Endothelial cell (in vitro differentiated cells): Measurements from ENCODE around the gene FBXO15. TPM values are rescaled to one million over a fixed set of nuclear protein-coding genes. Genes with fewer than 3 reads are reported as not detected.

Experiments used
- DNase-seq: peaks from one replicate; pipeline ENCODE4 v3.0.0; 2021; ENCODE audit warnings: low spot score
- H3K27ac Mint-ChIP-seq: one replicate; pipeline ENCODE4 v1.8.0; 2021; ENCODE audit warnings: mixed read lengths, inconsistent platforms; ENCODE audit not compliant: unreplicated experiment
- H3K27me3 Mint-ChIP-seq: one replicate; pipeline ENCODE4 v1.8.0; 2021; ENCODE audit warnings: mild to moderate bottlenecking, moderate library complexity, mixed read lengths, inconsistent platforms; ENCODE audit not compliant: unreplicated experiment
- H3K36me3 Mint-ChIP-seq: one replicate; pipeline ENCODE4 v1.8.0; 2021; ENCODE audit warnings: mild to moderate bottlenecking, low read depth, mixed read lengths, inconsistent platforms; ENCODE audit not compliant: unreplicated experiment
- H3K4me1 Mint-ChIP-seq: one replicate; pipeline ENCODE4 v1.8.0; 2021; ENCODE audit warnings: mild to moderate bottlenecking, mixed read lengths, inconsistent platforms; ENCODE audit not compliant: unreplicated experiment
- H3K4me3 Mint-ChIP-seq: one replicate; pipeline ENCODE4 v1.8.0; 2021; ENCODE audit warnings: mild to moderate bottlenecking, mixed read lengths, inconsistent platforms; ENCODE audit not compliant: unreplicated experiment
- H3K9me3 Mint-ChIP-seq: one replicate; pipeline ENCODE4 v1.8.0; 2021; ENCODE audit warnings: mixed read lengths, inconsistent platforms; ENCODE audit not compliant: unreplicated experiment
- CTCF ChIP-seq: fragments of 200-600 bp; sonication (generic); IDR thresholded peaks from one replicate; pipeline ENCODE4 v1.5.0; 2021; ENCODE audit warnings: antibody characterized with exemption; ENCODE audit not compliant: unreplicated experiment
- total RNA-seq: library from RNA; stranded (reverse); fragmentation: NEBNext Ultra II Directional; extraction: Animal tissue kit (Norgen Biotek cat#: 25700); gene quantifications from one replicate; pipeline ENCODE4 v1.2.1, GENCODE V29; 2021; ENCODE audit not compliant: unreplicated experiment

FBXO15 gene
- total RNA-seq, 1 donor from 2014 or later = 5.4 TPM

DNA sequence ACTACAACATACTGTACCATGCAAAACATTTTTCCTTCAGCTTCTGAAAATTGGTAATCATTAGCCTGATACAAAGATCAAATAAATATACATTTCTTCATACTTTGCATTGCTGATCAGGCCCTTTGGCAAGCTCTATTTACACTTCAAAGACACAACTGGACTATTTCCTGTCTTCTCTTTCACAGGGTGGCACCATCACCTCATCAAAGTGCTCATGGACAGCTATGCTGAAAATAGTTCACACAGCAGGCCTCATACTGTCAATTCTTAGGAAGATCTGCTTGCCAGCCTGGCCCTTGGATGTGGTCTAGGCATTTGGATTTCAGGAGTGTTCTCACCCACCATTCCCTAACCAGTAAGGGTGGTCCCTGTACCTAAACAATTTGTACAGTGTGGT is 33.9 kb downstream of the FBXO15 start:
- Mint-ChIP-seq H3K36me3 (no peaks in the 10 kb centered on the region), H3K27ac (no peak overlapping the region), H3K4me1 (no peaks in the 10 kb centered on the region), H3K27me3 (no peaks in the 10 kb centered on the region), H3K9me3 (no peaks in the 10 kb centered on the region), H3K4me3 (no peak overlapping the region)
- DNase-seq = no peak
- TF ChIP-seq CTCF = no peak

DNA sequence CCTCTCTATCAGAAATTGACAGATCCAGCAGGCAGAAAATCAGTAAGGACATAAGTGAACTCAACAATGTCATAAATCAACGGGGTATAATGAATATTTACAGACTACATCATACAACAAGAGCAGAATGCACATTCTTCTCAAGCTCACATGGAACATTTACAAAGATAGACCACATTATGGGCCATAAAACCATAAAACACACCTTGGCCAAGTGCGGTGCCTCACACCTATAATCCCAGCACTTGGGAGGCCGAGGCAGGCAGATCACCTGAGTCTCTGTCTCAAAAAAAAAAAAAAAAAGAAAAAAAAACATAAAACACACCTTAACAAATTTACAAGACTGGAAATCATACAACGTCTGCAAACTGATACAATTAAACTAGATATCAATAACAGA is 36.7 kb downstream of the FBXO15 start:
- Mint-ChIP-seq H3K36me3 (no peaks in the 10 kb centered on the region), H3K9me3 (no peaks in the 10 kb centered on the region), H3K4me1 (no peaks in the 10 kb centered on the region), H3K27ac (no peak overlapping the region), H3K27me3 (no peaks in the 10 kb centered on the region), H3K4me3 (no peak overlapping the region)
- no peak for DNase-seq
- no peak for TF ChIP-seq CTCF

DNA sequence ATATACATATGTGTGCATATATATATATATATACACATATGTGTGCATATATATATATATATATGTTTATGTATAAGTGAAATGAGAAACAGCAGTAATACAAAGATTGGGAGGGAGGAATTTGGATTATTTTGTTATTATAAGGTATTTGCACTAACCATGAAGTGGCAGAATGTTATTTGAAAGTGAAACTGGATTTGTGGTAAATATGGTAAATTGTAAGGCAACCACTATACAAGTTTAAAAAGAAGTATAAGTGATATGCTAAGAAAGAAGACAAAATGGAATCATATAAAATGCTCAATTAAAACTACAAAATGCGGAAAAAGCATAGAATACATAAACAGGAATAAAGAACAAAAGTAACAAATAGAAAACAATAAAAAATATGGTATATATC is 37.5 kb downstream of the FBXO15 start:
- Mint-ChIP-seq H3K4me3 (no peak overlapping the region), H3K27me3 (no peaks in the 10 kb centered on the region), H3K4me1 (no peaks in the 10 kb centered on the region), H3K9me3 (no peaks in the 10 kb centered on the region), H3K36me3 (no peaks in the 10 kb centered on the region), H3K27ac (no peak overlapping the region)
- TF ChIP-seq CTCF = no peak
- no peak for DNase-seq

- no peak for TF ChIP-seq CTCF
- no peak for DNase-seq
- no peaks in the 10 kb centered on the region for H3K27me3 Mint-ChIP-seq
- no peaks in the 10 kb centered on the region for H3K36me3 Mint-ChIP-seq
- H3K9me3 Mint-ChIP-seq = no peaks in the 10 kb centered on the region
- no peak overlapping the region for H3K27ac Mint-ChIP-seq
- no peak overlapping the region for H3K4me3 Mint-ChIP-seq
- no peaks in the 10 kb centered on the region for H3K4me1 Mint-ChIP-seq
Observed at GRCh38 chr18:74108460-74108859, 39.2 kb downstream of the FBXO15 start.

- no peak for DNase-seq
- Mint-ChIP-seq H3K27ac (no peak overlapping the region), H3K27me3 (no peaks in the 10 kb centered on the region), H3K4me3 (no peak overlapping the region), H3K36me3 (no peaks in the 10 kb centered on the region), H3K9me3 (no peaks in the 10 kb centered on the region), H3K4me1 (peaks cover 4% of the 10 kb centered on the region)
- TF ChIP-seq CTCF = no peak
Observed at GRCh38 chr18:74097803-74098202, 49.8 kb downstream of the FBXO15 start.
